ENCODE results near the gene HMCN2. TPM values are rescaled to one million over a fixed set of nuclear protein-coding genes. Genes with fewer than 3 reads are reported as not detected.

HMCN2 gene
- total and polyA plus RNA-seq, 2 experiments from 2014 or later: not detected

DNA sequence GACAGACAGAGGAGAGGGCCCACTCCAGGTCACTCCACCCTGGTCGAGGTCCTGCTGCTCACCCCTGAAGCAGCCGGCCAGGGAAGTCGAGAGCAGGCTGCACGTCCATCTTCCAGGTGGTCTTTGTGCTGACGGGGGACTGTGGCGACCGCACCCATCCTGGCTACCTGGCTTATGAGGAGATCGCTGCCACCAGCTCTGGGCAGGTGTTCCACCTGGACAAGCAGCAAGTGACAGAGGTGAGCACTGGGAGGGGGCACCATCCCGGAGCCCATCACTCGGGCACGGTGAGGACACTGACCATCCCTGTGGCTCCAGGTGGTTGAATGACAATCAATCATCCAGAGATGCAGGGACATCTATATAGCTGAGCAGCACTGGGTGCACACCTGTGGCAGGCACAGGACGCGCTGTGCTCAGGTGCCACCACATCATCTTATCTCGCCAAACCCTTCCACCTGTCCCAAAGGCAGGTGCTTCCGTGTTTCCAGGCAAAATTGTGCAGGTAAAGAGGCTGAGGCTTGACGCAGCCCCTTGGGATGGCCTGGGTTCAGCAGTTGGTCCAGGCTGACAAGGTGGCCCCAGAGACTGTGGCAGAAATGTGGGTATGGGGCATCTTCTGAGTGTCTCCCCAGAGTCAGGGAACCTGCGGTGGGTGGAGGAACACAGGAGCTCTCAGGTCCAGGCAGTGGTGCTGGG is 20.7 kb downstream of the HMCN2 start:
- Histone ChIP-seq H3K9me3 (ENCODE audit: low read depth) (no peaks in the 10 kb centered on the region), H3K4me2 (ENCODE audit: unreplicated experiment) (no peak overlapping the region), H4K20me1 (ENCODE audit: insufficient read depth) (no peaks in the 10 kb centered on the region), H3K9ac (no peak overlapping the region), H2AFZ (no peak overlapping the region), H3K27ac (no peak overlapping the region), H3K9me2 (ENCODE audit: insufficient read depth) (no peaks in the 10 kb centered on the region), H3K27me3 (replicated peaks; ENCODE audit: insufficient read depth) (peaks cover 50% of the 10 kb centered on the region), H3K36me3 (ENCODE audit: low read depth) (no peaks in the 10 kb centered on the region), H3K4me3 (no peak overlapping the region), H3K79me2 (ENCODE audit: insufficient read depth) (no peaks in the 10 kb centered on the region), H3F3A (ENCODE audit: insufficient read depth) (no peaks in the 10 kb centered on the region), H3K4me1 (ENCODE audit: insufficient read depth) (no peaks in the 10 kb centered on the region)
- no peak for DNase-seq
- in situ Hi-C loops (cut with MboI): no loop called here
- 77% methylated on average over 16 to 17 of the region's 17 CpGs for WGBS, 2 experiments (ENCODE audit: low coverage in 1 of 2, low lambda C conversion rate in 2 of 2, missing lambda C conversion rate in 2 of 2)
- TF ChIP-seq EZH2phosphoT487 (IDR thresholded peaks at IDR 0.05; ENCODE audit: insufficient read depth, low read depth) (no peak), EZH2 (IDR thresholded peaks at IDR 0.05; ENCODE audit: insufficient read depth, poor library complexity, severe bottlenecking) (no peak)

DNA sequence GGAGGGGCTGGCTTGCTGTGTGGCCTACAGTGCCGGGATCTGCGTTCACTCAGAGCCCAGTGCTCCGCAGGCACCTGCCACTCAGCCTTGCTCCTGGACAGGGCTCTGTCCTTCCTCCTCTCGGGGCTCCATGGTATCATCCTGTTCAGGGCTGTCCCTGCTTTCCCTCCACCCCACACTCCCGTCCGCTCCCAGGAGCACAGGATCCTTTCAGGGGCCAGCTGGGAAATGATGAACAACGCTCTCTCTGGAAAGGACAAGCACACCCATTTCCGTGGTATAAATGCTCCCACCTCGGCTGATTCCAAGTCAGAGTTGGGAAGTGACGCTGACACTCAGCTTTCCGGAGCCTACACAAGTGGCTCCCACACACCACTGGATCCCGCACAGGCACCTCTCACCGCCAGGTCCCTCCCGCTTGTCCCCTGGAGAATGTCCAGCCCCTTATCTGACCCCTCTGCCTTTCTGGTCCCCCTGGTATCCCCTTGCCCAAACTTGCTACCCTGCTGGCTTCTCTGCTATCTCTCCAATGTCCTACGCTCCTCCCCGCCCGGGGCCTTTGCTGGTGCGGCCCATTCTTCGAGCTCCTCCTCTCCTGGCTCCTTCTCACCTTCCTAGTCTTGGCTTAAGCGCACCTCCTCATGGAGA is 21.3 kb downstream of the HMCN2 start:
- Histone ChIP-seq H3K79me2 (ENCODE audit: insufficient read depth) (no peaks in the 10 kb centered on the region), H3K27ac (no peak overlapping the region), H4K20me1 (ENCODE audit: insufficient read depth) (no peaks in the 10 kb centered on the region), H2AFZ (no peak overlapping the region), H3K36me3 (ENCODE audit: low read depth) (no peaks in the 10 kb centered on the region), H3K4me2 (ENCODE audit: unreplicated experiment) (no peak overlapping the region), H3K4me3 (no peak overlapping the region), H3K9me2 (ENCODE audit: insufficient read depth) (no peaks in the 10 kb centered on the region), H3K27me3 (replicated peaks; ENCODE audit: insufficient read depth) (peaks cover 55% of the 10 kb centered on the region), H3K9me3 (ENCODE audit: low read depth) (no peaks in the 10 kb centered on the region), H3F3A (ENCODE audit: insufficient read depth) (no peaks in the 10 kb centered on the region), H3K4me1 (ENCODE audit: insufficient read depth) (peaks cover 3% of the 10 kb centered on the region; the same call in 1 of the 2 replicates), H3K9ac (no peak overlapping the region)
- WGBS, 2 experiments (ENCODE audit: low coverage in 1 of 2, low lambda C conversion rate in 2 of 2, missing lambda C conversion rate in 2 of 2): 75 to 78% methylated on average over 20 of the region's 20 CpGs
- TF ChIP-seq EZH2phosphoT487 (IDR thresholded peaks at IDR 0.05; ENCODE audit: insufficient read depth, low read depth) (no peak), EZH2 (IDR thresholded peaks at IDR 0.05; ENCODE audit: insufficient read depth, poor library complexity, severe bottlenecking) (no peak)
- no peak for DNase-seq
- in situ Hi-C loops (cut with MboI): no loop called here

DNA sequence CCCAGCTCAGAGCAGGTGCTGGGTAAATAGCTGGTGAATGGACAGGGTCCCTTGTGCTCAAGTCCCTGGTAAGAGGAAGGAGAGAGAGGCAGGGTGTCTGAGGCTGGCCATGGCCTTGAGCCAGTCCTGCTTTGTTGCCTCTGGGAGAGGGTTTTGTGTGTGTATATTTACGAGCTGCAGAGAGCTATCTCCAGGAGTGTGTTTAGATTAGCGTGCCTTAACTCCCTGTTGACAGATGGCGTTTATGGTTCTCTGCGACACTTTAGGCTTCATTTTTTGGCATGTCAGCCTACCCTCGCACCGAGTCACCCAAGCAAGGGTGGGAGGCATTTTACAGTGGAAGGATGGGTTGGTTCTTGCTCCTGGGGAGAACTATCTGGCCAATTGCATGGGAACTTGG is 22.2 kb downstream of the HMCN2 start:
- Histone ChIP-seq H3K36me3 (ENCODE audit: low read depth) (no peaks in the 10 kb centered on the region), H3F3A (ENCODE audit: insufficient read depth) (peaks cover 6% of the 10 kb centered on the region; the same call in 1 of the 2 replicates), H3K4me2 (ENCODE audit: unreplicated experiment) (no peak overlapping the region), H4K20me1 (ENCODE audit: insufficient read depth) (no peaks in the 10 kb centered on the region), H3K9me3 (ENCODE audit: low read depth) (no peaks in the 10 kb centered on the region), H3K4me1 (ENCODE audit: insufficient read depth) (peaks cover 8% of the 10 kb centered on the region; the same call in 1 of the 2 replicates), H3K9ac (no peak overlapping the region), H3K27ac (no peak overlapping the region), H2AFZ (no peak overlapping the region), H3K9me2 (ENCODE audit: insufficient read depth) (no peaks in the 10 kb centered on the region), H3K27me3 (replicated peaks; ENCODE audit: insufficient read depth) (peaks cover 52% of the 10 kb centered on the region), H3K79me2 (ENCODE audit: insufficient read depth) (no peaks in the 10 kb centered on the region), H3K4me3 (no peak overlapping the region)
- TF ChIP-seq EZH2phosphoT487 (IDR thresholded peaks at IDR 0.05; ENCODE audit: insufficient read depth, low read depth) (no peak), EZH2 (IDR thresholded peaks at IDR 0.05; ENCODE audit: insufficient read depth, poor library complexity, severe bottlenecking) (no peak)
- WGBS, 2 experiments (ENCODE audit: low coverage in 1 of 2, low lambda C conversion rate in 2 of 2, missing lambda C conversion rate in 2 of 2): 60 to 62% methylated on average over 6 of the region's 6 CpGs
- in situ Hi-C loops (cut with MboI): no loop called here
- no peak for DNase-seq

DNA sequence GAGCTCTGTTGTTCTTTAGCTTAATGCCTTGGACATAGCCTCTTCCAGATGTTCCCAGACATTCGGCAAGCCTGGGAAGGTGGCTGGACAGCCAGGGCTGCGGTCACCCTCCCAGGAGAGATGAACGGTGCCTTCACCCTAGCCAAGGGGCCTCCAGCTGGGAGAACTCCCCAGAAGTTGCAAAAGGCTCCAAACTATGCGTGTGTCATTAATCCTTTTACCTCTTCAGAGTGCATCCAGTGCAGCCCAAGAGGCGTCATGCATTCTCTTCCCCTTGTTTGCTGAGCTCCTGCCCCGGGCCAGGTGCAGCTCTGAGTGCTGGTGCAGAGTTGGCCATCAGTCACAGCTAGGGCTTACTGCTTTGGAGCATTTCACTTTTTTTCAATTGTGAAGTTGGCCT is 22.8 kb downstream of the HMCN2 start:
- Histone ChIP-seq H4K20me1 (ENCODE audit: insufficient read depth) (no peaks in the 10 kb centered on the region), H3K9me3 (ENCODE audit: low read depth) (no peaks in the 10 kb centered on the region), H3F3A (ENCODE audit: insufficient read depth) (peaks cover 7% of the 10 kb centered on the region; the same call in 1 of the 2 replicates), H3K4me3 (no peak overlapping the region), H3K27me3 (replicated peaks; ENCODE audit: insufficient read depth) (peaks cover 59% of the 10 kb centered on the region), H3K4me2 (ENCODE audit: unreplicated experiment) (no peak overlapping the region), H3K9ac (no peak overlapping the region), H3K9me2 (ENCODE audit: insufficient read depth) (no peaks in the 10 kb centered on the region), H2AFZ (no peak overlapping the region), H3K27ac (no peak overlapping the region), H3K36me3 (ENCODE audit: low read depth) (no peaks in the 10 kb centered on the region), H3K79me2 (ENCODE audit: insufficient read depth) (no peaks in the 10 kb centered on the region), H3K4me1 (ENCODE audit: insufficient read depth) (peaks cover 8% of the 10 kb centered on the region; the same call in 1 of the 2 replicates)
- 63 to 70% methylated on average over 6 of the region's 6 CpGs for WGBS, 2 experiments (ENCODE audit: low coverage in 1 of 2, low lambda C conversion rate in 2 of 2, missing lambda C conversion rate in 2 of 2)
- DNase-seq: no peak
- TF ChIP-seq EZH2phosphoT487 (IDR thresholded peaks at IDR 0.05; ENCODE audit: insufficient read depth, low read depth) (no peak), EZH2 (IDR thresholded peaks at IDR 0.05; ENCODE audit: insufficient read depth, poor library complexity, severe bottlenecking) (no peak)
- in situ Hi-C loops (cut with MboI): no loop called here

All from GM23248 (cell line).